Vagina (tissue), 2 donors: Measurements from ENCODE around the gene PXN.

Experiments used
- CTCF ChIP-seq, 3 experiments: fragments of 450-650 bp in 2 of 3; fragments of 200-600 bp in 1 of 3; sonication (generic) in 1 of 3; IDR thresholded peaks; one replicate each; pipeline ENCODE4 v1.5.1; 2017 to 2019; ENCODE audit warnings: antibody characterized with exemption in 3 of 3, mild to moderate bottlenecking in 2 of 3, moderate library complexity in 2 of 3
- POLR2A ChIP-seq, 2 donors: fragments of 450-650 bp; IDR thresholded peaks; one replicate each; pipeline ENCODE4 v1.6.1; 2017; ENCODE audit warnings: antibody characterized with exemption in 2 of 2, mild to moderate bottlenecking in 2 of 2, moderate library complexity in 2 of 2
- POLR2AphosphoS5 ChIP-seq, 2 donors: sonication (generic); formaldehyde crosslinking; IDR thresholded peaks; one replicate each; pipeline ENCODE4 v1.9.0; 2017; ENCODE audit warnings: antibody characterized with exemption in 2 of 2, mild to moderate bottlenecking in 2 of 2, low read depth in 1 of 2; ENCODE audit not compliant: insufficient read depth in 1 of 2

- TF ChIP-seq POLR2A (IDR thresholded peaks at IDR 0.05) (no peak), POLR2AphosphoS5 (IDR thresholded peaks at IDR 0.05; ENCODE audit: insufficient read depth in 1 of 2, low read depth in 1 of 2) (no peak), CTCF (IDR thresholded peaks at IDR 0.05) (no peak)
These were observed 17.8 kb upstream of the PXN start for GRCh38 chr12:120283318-120283717.
